Sigmoid colon (tissue), 4 donors: ENCODE data around the gene APPBP2.

ENCODE experiments used
- POLR2A ChIP-seq, 2 donors: fragments of 450-650 bp; IDR thresholded peaks; one replicate each; pipeline ENCODE4 v1.6.1; 2016; ENCODE audit warnings: antibody characterized with exemption in 2 of 2, mild to moderate bottlenecking in 2 of 2, moderate library complexity in 2 of 2
- POLR2AphosphoS5 ChIP-seq, 4 donors: sonication (generic); formaldehyde crosslinking; IDR thresholded peaks; one replicate each; pipeline ENCODE4 v1.6.1; 2017; ENCODE audit warnings: antibody characterized with exemption in 4 of 4

- TF ChIP-seq POLR2AphosphoS5 (IDR thresholded peaks at IDR 0.05) (no peak), POLR2A (IDR thresholded peaks at IDR 0.05) (no peak)
Observed at GRCh38 chr17:60396412-60396811, 129.6 kb downstream of the APPBP2 start.
